AG20443 (cell line): ENCODE data around the gene GPR17.

ENCODE experiments used
- DNase-seq: peaks from one replicate; pipeline ENCODE4 v3.0.0; 2012; ENCODE audit warnings: low spot score, mixed read lengths

The GPR17 gene

GRCh38 chr2:127630096-127630863, 15.7 kb upstream of the GPR17 start:
- DNase-seq, result no peak

DNA sequence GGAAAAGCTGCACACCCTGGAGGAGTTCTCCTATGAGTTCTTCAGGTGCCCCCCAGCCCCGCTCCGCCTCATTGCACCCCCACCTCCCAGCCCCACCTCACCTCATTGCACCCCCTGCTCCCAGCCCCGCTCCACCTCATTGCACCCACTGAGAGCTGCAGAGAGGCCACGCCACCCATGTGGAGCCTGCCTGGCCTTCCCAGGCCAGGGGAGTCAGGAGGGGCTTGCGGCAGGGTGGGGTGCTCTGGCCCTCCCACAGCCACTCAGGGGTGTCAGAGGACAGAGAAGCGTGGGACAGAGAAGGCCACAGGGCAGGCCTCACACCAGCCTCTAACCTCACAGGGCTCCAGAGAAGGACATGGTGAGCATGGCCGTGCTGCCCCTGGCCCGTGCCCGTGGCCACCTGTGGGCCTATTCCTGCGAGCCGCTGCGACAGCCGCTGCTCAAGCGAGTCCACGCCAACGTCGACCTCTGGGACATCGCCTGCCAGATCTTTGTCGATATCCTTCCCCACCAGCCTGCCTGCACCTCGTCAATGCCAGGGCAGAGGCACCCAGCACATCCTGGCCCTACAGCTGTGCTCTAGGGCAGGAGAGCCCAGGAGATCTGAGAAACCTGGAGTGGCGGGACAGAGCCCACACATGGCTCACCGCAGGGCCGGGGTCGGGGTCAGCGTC, 15.0 kb upstream of the GPR17 start:
- no peak for DNase-seq

- DNase-seq, result no peak
Observed at GRCh38 chr2:127631541-127631996, 14.4 kb upstream of the GPR17 start.

DNA sequence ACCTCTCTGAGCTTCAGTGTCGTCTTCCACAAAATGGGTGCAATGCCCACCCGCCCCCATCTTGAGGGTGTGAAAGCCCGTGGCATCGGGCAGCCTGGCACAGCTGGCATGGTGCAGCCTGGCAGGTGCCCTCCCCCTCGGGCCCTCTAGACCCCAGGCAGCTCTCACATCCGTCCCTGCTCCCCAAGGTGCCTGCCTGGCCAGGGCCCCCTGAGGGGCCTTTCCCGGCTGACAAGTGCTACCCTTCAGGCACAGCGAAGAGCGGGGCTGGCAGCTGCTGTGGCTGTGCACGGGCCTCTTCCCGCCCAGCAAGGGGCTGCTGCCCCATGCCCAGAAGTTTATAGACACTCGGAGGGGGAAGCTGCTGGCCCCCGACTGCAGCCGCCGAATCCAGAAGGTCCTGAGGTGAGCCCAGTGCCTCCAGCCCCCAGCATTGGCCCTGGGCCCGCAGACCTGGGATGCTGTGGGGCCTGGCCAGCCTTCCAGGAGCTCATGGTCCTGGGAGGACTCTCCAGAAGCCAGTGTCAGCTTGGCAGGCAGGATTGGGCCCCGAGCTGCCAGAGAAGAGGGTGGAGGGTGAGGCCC, 13.9 kb upstream of the GPR17 start:
- DNase-seq, result no peak

DNA sequence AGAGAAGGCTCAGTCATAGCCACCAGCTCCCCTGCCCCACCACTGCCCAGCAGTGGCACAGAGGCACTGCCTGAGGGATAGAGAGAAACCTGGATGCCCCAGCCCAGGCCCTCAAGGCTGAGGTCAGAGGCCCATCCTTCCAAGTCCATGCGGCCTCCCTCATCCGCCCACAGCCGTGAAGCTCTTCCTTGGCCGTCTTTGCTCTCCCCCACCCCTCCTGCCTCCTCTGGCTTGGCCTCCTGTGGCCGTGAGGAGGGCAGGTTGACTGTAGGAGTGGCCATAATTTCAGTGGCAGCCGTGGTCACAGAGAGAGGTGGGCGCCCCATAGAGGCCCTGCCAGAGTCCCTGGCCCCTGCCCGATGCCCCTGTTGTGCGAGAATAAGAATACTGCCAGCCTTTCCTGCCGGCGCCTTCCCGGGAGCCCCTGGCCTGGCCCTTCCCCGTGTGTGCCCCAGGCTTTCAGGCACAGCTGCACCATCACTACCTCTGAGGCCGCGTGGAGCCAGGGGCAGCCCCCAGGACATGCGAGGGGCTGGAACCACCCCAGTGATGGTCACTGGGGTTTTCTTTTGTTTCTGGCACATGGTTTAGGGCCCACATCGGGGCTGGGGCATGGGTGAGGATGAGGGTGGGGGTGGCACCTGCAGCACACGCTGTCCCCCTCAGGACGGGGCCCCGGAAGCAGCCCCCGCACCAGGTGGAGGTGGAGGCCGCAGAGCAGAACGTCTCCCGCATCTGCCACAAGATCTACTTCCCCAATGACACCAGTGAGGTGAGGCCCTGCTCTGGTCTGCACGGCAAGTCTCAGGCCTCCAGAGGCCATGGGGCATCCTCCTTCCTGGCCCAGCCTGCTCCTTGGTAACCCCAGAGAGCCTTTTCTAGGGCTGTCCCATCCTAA, 13.1 kb upstream of the GPR17 start:
- no peak for DNase-seq

DNA sequence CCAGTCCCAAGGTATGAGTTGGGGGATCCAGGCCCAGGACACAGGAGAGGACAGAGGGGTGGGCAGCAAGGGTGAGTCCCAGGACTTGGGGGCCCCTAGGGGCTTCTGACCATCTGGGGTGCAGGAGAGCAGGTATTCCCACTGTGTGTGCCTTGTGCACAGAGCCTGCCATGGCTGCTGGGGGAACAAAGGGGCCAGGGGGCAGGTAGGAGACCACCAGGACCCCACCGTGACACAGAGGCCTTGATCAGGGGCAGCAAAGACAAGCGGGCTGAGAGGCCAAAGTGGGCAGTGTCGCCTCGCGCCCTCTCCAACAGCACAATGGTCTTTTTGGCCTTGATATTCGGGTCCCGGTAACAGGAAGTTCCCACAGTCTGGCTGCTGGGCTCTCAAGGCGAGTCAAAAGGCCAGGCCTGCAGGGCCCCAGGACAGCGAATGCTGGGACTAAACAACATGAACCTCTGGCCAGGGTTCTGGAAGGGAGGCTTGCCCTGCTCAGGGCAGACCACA, 12.3 kb upstream of the GPR17 start:
- DNase-seq, result no peak

- DNase-seq, result no peak
Observed at GRCh38 chr2:127634066-127634617, 11.8 kb upstream of the GPR17 start.

DNA sequence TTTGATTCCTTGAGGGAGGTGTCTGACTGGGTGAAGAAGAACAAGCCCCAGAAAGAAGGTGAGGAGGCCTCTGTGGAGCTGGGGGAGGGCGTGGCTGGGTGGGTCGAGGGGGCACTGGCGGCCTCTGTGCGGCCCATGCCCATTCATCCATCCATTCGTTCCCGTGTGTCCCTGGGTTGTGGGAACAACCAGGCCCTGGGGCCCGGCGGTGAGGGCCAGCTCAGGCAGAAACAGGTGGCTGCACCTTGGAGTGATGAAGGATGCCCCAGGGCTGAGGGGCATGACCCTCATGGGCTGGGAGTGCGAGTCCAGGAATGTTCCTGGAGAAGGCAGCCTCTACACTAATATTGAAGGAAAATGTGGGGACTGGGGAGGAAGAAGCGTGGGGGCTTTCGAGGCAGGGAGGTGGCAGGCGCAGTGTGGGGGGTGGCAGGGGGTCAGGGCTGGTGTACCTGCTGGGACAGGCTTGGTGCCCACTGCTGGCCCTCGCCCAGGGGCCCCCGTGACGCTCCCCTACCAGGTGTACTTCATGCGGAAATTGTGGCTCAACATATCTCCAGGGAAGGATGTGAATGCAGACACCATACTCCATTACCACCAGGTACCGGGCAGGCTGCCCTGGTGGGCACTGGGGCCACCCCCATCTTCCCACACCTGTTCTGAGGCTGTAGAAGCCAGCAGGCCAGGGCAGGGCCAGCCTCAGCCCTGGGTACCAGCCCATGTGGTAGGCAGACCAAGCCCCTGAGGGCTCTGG, 11.2 kb upstream of the GPR17 start:
- DNase-seq, result no peak

- DNase-seq, result no peak
Observed at GRCh38 chr2:127635380-127636237, 10.3 kb upstream of the GPR17 start.

- no peak for DNase-seq
Observed at GRCh38 chr2:127636248-127637235, 9.4 kb upstream of the GPR17 start.

DNA sequence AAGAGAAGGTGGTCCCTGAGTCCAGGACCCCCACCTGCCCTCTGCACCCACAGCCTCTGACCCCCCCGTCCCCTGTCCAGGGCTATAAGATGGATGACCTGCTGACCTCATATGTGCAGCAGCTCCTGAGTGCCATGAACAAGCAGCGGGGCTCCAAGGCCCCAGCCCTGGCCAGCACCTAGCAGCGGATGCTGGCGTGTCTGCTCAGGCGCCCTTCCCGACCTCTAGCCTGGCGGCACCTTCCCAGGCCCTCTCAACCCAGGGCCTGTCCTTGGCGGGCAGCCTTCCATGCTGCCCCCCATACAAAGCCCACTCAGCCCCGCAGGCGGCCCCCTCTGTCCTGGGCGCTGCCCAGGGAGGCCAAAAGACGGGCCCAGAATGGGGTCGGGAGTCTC, 8.7 kb upstream of the GPR17 start:
- no peak for DNase-seq

DNA sequence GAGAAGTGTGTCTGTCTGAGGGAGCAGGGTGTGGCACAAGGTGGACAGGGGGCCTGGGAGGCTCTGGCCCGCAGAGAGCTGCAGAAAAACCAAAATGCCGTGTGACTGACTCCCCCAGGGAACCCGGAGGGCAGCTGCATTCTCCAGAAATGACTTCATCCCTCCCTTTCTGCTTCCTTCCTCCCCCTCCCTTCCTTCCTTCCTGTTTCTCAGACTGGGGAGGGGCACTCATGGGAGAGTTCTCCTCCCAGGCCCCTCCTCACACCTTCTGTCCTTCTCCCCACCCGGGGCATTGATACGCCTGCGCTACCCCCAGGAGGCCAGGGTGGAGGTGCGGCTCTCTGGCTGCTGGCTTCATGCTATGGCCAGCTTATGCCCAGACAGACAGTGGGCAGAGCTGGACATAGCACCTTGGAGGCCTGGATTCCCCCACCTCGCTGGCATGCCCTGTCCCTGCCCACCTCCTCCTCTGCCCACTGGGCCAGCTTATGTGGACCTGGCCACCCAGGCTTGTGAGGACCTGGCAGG, 8.2 kb upstream of the GPR17 start:
- peak; percentile 93 for DNase-seq

DNA sequence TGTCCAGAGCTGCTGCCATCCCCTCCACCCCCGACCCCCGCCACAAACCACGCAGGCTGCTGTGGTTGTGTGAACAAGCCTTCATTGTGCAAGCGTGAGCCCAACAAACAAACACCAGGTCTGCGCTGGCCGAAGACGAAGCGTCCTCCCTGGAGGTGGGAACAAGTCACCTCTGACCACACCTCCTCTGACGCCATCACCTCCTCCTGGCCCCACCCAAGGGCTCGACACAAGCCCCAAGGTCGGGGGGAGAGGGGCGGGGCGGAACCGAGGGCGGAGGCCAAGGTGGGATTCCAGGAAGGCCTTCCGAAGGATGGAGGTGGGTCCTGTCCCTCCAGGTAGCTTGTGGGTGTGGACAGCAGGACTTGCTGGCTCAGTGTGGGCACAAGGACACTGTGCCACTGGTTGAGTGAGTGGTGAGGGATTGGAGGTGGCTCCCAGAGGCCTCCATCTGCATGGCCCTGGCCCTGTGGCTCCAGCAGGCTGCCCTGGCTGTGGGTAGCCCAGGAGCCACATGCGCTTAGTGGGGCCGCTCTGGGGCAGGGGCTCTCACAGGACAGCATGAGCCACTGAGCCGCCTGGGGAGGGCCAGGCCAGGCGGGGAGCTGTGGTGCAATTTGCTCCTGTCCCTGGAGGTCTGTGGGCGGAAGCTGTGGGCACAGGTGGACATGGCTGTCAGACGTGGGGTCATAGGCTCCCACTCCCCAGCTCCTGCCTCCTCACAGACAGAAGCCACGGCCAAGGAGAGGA, 7.4 kb upstream of the GPR17 start:
- no peak for DNase-seq

- DNase-seq, result no peak
Observed at GRCh38 chr2:127639111-127639474, 6.9 kb upstream of the GPR17 start.

DNA sequence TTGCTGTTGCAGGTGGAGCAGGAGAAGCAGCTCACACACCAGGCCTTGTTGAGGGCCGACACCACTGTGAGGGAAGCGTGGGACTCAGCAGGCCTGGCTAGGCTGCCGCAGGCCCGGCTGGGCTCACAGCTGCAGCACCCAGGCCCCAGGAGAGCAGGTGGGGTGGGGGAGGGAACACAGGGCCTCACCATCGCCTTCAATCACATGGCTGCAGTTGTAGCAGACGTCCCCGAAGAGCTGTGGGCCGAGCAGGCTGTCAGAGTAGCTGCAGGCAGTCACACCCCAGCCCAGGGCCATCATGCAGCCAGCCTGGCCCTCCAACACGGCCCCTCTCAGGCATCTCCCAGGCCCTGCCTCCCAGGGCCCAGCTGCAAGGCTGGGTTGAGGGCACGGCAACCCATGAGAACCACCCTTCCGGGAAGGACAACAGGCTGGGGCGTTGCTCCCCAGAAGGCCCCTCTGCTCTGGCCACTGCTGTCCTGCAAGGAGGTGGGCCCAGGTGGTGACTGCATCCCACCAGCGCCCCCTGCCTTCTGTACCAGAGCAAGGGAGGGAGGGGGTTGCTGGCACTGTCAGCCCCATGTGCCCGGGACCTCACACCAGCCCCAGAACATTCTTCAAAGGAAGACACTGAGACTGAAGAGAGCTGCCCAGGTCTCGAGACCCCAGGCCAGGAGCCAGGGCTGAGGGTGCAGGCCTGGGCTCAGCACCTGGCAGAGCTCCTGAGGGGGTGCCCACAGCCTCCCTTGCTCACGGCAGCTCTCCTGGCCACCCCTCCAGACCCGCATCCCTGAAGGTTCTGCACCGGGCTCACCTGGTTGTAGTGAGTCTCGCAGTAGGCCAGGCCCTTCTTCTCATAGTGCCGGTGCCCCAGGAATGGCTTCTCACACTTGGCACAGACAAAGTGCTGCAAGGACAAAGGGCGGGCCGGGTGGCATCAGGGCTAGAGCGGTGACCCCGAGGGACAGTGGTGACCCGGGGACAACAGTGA, 5.6 kb upstream of the GPR17 start:
- DNase-seq, result no peak

DNA sequence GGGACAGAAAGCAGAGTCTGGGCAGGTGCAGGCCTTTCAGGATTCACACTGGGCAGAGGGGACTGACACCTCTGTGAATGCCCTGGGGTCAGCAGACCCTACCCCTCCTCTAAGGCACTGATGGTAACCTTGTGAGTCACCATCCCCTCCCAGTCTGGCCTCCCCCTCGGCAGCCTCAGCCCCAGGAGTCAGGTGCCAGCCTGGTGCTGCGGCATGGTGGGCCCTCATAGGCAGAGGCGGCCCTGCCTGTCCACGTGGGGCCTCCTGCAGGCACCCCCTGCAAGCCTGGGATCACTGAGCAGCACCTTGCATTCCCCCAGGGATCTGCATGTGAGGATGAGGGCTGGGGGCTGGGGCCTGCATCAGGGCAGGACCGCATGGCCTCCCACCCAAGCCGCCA, 4.8 kb upstream of the GPR17 start:
- no peak for DNase-seq
